Stomach (tissue), 4 donors: ENCODE measurements around the gene ADARB2.

ENCODE experiments used
- CTCF ChIP-seq, 7 experiments: fragments of 450-650 bp in 4 of 7; fragments of 200-600 bp in 3 of 7; sonication (generic) in 3 of 7; IDR thresholded peaks; one replicate each; pipeline ENCODE4 v1.5.1; 2016 to 2019; ENCODE audit warnings: antibody characterized with exemption in 7 of 7, control low read depth in 2 of 7, mild to moderate bottlenecking in 1 of 7
- POLR2AphosphoS5 ChIP-seq, 3 donors: sonication (generic); formaldehyde crosslinking; IDR thresholded peaks; one replicate each; pipeline ENCODE4 v1.6.1; 2016; ENCODE audit warnings: antibody characterized with exemption in 3 of 3

- TF ChIP-seq CTCF (IDR thresholded peaks at IDR 0.05) (no peak), POLR2AphosphoS5 (IDR thresholded peaks at IDR 0.05) (no peak)
These were observed 184.9 kb downstream of the ADARB2 start for GRCh38 chr10:1552406-1552805.
